ENCODE results near the gene ESYT3. TPM values are rescaled to one million over a fixed set of nuclear protein-coding genes. Genes with fewer than 3 reads are reported as not detected.

Gene ESYT3
- total RNA-seq, 1 experiment from 2014 or later: 2.6 TPM

DNA sequence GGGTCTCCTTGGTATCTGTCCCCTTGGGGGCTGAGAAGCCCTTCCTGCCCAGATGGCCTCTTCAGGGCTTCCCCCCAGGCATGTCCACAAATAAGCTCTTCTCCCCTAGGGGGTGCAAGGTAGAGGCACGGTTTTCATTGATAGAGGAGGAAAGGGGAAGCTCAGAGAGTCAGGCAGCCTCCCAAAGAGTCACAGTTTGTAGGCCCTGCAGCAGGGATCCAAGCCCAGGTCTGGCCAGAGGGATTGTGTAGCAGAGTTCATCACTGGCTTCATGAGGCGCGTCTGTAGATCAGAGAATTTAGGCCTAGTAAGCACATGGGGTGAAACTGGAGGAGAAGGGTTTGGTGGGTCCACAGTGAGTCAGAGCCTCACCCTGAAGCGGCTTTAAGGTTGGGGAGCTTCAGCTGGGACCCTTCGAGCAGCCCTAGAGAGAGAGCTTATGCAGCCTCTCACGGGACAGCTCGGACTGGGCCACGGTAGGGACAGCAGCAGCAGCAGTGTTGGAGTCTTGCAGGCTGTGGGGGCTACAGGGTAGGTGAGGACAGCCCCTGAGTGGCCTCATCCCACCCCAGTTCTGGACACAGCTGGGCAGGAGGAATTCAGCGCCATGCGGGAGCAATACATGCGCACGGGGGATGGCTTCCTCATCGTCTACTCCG, 37.5 kb upstream of the ESYT3 start:
- peak; percentile 23; the same call in 1 of the 2 replicates for ATAC-seq
- no TSS peak for BruUV-seq (replicated peaks)
- ChIA-PET POLR2A (no interaction called here), CTCF (no interaction called here)
- Histone ChIP-seq H3K27me3 (ENCODE audit: control insufficient read depth, insufficient read depth, low read length) (no peaks in the 10 kb centered on the region), H3K4me3 (ENCODE audit: low read depth in 2 of 2, low read length in 2 of 2) (no peak overlapping the region), H3K4me1 (ENCODE audit: control insufficient read depth, insufficient read depth, low read length) (no peaks in the 10 kb centered on the region), H3K36me3 (ENCODE audit: control insufficient read depth, insufficient read depth, low read length) (no peaks in the 10 kb centered on the region), H3K27ac (ENCODE audit: low read length) (no peak overlapping the region), H3K9me3 (ENCODE audit: control insufficient read depth, insufficient read depth, low read depth, low read length) (no peaks in the 10 kb centered on the region)
- in situ Hi-C loops (cut with HindIII; ENCODE audit: low pct_unique_long_range_greater_than_20kb, low sequenced_read_pairs): no loop called here
- intact Hi-C loops (cut with micrococcal nuclease; ENCODE audit: unreplicated experiment): no loop called here
- DNase-seq (ENCODE audit: low read depth, low spot score): no peak
- TF ChIP-seq SIN3A (IDR thresholded peaks at IDR 0.05; ENCODE audit: borderline replicate concordance, insufficient read depth, low read depth, low read length) (no peak), POLR2AphosphoS5 (IDR thresholded peaks at IDR 0.05; ENCODE audit: low read depth, low read length) (no peak), TCF7L2 (IDR thresholded peaks at IDR 0.05; ENCODE audit: low read depth, low read length) (no peak)
- TF ChIP-seq, protein P1, sequence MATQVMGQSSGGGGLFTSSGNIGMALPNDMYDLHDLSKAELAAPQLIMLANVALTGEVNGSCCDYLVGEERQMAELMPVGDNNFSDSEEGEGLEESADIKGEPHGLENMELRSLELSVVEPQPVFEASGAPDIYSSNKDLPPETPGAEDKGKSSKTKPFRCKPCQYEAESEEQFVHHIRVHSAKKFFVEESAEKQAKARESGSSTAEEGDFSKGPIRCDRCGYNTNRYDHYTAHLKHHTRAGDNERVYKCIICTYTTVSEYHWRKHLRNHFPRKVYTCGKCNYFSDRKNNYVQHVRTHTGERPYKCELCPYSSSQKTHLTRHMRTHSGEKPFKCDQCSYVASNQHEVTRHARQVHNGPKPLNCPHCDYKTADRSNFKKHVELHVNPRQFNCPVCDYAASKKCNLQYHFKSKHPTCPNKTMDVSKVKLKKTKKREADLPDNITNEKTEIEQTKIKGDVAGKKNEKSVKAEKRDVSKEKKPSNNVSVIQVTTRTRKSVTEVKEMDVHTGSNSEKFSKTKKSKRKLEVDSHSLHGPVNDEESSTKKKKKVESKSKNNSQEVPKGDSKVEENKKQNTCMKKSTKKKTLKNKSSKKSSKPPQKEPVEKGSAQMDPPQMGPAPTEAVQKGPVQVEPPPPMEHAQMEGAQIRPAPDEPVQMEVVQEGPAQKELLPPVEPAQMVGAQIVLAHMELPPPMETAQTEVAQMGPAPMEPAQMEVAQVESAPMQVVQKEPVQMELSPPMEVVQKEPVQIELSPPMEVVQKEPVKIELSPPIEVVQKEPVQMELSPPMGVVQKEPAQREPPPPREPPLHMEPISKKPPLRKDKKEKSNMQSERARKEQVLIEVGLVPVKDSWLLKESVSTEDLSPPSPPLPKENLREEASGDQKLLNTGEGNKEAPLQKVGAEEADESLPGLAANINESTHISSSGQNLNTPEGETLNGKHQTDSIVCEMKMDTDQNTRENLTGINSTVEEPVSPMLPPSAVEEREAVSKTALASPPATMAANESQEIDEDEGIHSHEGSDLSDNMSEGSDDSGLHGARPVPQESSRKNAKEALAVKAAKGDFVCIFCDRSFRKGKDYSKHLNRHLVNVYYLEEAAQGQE (IDR thresholded peaks at IDR 0.05; ENCODE audit: insufficient read depth in 1 of 2, low read depth in 2 of 2, low read length in 1 of 2): no peak
- TF ChIP-seq, protein P2, sequence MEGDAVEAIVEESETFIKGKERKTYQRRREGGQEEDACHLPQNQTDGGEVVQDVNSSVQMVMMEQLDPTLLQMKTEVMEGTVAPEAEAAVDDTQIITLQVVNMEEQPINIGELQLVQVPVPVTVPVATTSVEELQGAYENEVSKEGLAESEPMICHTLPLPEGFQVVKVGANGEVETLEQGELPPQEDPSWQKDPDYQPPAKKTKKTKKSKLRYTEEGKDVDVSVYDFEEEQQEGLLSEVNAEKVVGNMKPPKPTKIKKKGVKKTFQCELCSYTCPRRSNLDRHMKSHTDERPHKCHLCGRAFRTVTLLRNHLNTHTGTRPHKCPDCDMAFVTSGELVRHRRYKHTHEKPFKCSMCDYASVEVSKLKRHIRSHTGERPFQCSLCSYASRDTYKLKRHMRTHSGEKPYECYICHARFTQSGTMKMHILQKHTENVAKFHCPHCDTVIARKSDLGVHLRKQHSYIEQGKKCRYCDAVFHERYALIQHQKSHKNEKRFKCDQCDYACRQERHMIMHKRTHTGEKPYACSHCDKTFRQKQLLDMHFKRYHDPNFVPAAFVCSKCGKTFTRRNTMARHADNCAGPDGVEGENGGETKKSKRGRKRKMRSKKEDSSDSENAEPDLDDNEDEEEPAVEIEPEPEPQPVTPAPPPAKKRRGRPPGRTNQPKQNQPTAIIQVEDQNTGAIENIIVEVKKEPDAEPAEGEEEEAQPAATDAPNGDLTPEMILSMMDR (IDR thresholded peaks at IDR 0.05): no peak

DNA sequence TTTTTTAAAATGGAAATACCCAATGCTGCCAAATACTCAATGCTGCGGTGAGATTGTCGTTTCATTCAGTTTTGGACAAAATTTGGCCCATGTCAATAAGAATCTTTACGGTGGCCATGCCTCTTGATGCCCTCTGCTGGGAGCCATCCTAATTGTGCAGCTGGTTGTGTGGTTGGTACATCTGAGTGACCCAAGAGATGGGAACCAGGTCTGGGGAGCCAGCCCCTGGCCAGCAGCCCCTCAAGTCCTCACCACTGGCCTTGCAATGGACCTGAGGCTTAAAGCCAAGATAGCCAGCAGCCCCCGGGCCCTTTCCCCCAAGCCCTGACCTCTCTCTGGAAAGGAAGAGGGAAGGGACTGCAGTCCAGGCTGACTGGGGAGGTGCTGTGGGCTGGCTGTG, 36.4 kb upstream of the ESYT3 start:
- no peak for ATAC-seq

More for the DNA sequence above, 36.4 kb upstream of the ESYT3 start:
- H3K9me3 ChIP-seq (ENCODE audit: control insufficient read depth, insufficient read depth, low read depth, low read length): no peaks in the 10 kb centered on the region
- ChIA-PET CTCF (no interaction called here), POLR2A (no interaction called here)
- no peak for DNase-seq (ENCODE audit: low read depth, low spot score)
- H3K4me1 ChIP-seq (ENCODE audit: control insufficient read depth, insufficient read depth, low read length): no peaks in the 10 kb centered on the region
- no peak overlapping the region for H3K4me3 ChIP-seq (ENCODE audit: low read depth in 2 of 2, low read length in 2 of 2)
- no TSS peak for BruUV-seq (replicated peaks)
- intact Hi-C loops (cut with micrococcal nuclease; ENCODE audit: unreplicated experiment) (no loop called here), in situ Hi-C loops (cut with HindIII; ENCODE audit: low pct_unique_long_range_greater_than_20kb, low sequenced_read_pairs) (no loop called here)
- no peaks in the 10 kb centered on the region for H3K27me3 ChIP-seq (ENCODE audit: control insufficient read depth, insufficient read depth, low read length)
- TF ChIP-seq, protein P1 (IDR thresholded peaks at IDR 0.05; ENCODE audit: insufficient read depth in 1 of 2, low read depth in 2 of 2, low read length in 1 of 2): no peak
- TF ChIP-seq SIN3A (IDR thresholded peaks at IDR 0.05; ENCODE audit: borderline replicate concordance, insufficient read depth, low read depth, low read length) (no peak), TCF7L2 (IDR thresholded peaks at IDR 0.05; ENCODE audit: low read depth, low read length) (no peak), POLR2AphosphoS5 (IDR thresholded peaks at IDR 0.05; ENCODE audit: low read depth, low read length) (no peak)
- TF ChIP-seq, protein P2 (IDR thresholded peaks at IDR 0.05): no peak
- H3K27ac ChIP-seq (ENCODE audit: low read length): no peak overlapping the region
- no peaks in the 10 kb centered on the region for H3K36me3 ChIP-seq (ENCODE audit: control insufficient read depth, insufficient read depth, low read length)

Measured in Panc1 (cell line).